ENCODE results near the gene UBE2H.

GRCh38 chr7:129952653-129953560 is at the start of gene UBE2H:
- no peak for TF ChIP-seq CTCF (IDR thresholded peaks at IDR 0.05)
- TF ChIP-seq POLR2AphosphoS5 (IDR thresholded peaks at IDR 0.05), result peak; percentile 98 to 99 (median 99)

Measured in stomach (tissue), 4 donors.